ENCODE data around the gene CHFR.
"Not testable (repeated sequence)": the region's sequence is repeated elsewhere in the genome, so short reads cannot be mapped to it uniquely, and the experiment has no call there.

Gene CHFR

GRCh38 chr12:132839558-132840235 lies 47.7 kb downstream of the CHFR start:
- DNase-seq: no peak

GRCh38 chr12:132838410-132839080 lies 48.9 kb downstream of the CHFR start:
- no peak for DNase-seq

- no peak for DNase-seq
Observed at GRCh38 chr12:132837693-132838409, 49.6 kb downstream of the CHFR start.

- no peak for DNase-seq
Observed at GRCh38 chr12:132836795-132837331, 50.5 kb downstream of the CHFR start.

GRCh38 chr12:132836230-132836629 lies 51.2 kb downstream of the CHFR start:
- not testable (repeated sequence) for DNase-seq

GRCh38 chr12:132835076-132836025 lies 52.1 kb downstream of the CHFR start:
- no peak for DNase-seq

- DNase-seq: no peak
Observed at GRCh38 chr12:132834181-132834711, 53.2 kb downstream of the CHFR start.

- no peak for DNase-seq
Observed at GRCh38 chr12:132833341-132833740, 54.1 kb downstream of the CHFR start.

- DNase-seq: no peak
Observed at GRCh38 chr12:132831771-132832170, 55.6 kb downstream of the CHFR start.

GRCh38 chr12:132828706-132829534 lies 58.5 kb downstream of the CHFR start, which contains the start of gene GOLGA3:
TSS of gene GOLGA3 (minus strand) at chr12:132828869. CDS start at chr12:132822128, 6,741 bp downstream.
- DNase-seq: peak; percentile 96 to 98 (median 98)

- DNase-seq: peak; percentile 22 to 67 (median 57)
Observed at GRCh38 chr12:132827763-132828703, 59.4 kb downstream of the CHFR start.

GRCh38 chr12:132825861-132826260 lies 61.5 kb downstream of the CHFR start:
- no peak for DNase-seq

GRCh38 chr12:132825089-132825488 lies 62.3 kb downstream of the CHFR start:
- DNase-seq: no peak

- DNase-seq: peak; percentile 32 to 34 (median 33)
Observed at GRCh38 chr12:132824053-132824452, 63.4 kb downstream of the CHFR start.

- no peak for DNase-seq
Observed at GRCh38 chr12:132818562-132818961, 68.8 kb downstream of the CHFR start.

- DNase-seq: no peak
Observed at GRCh38 chr12:132814232-132814631, 73.2 kb downstream of the CHFR start.

- no peak for DNase-seq
Observed at GRCh38 chr12:132813443-132813842, 74.0 kb downstream of the CHFR start.

GRCh38 chr12:132812631-132813305 lies 74.6 kb downstream of the CHFR start:
- DNase-seq: no peak

GRCh38 chr12:132809391-132809790 lies 78.0 kb downstream of the CHFR start:
- DNase-seq: peak; percentile 33 to 43 (median 42)

All from suppressor macrophage treated with lipopolysaccharide for 1 hour (primary cell).